ENCODE results near the gene BPIFB6. TPM values are rescaled to one million over a fixed set of nuclear protein-coding genes. Genes with fewer than 3 reads are reported as not detected.

BPIFB6 gene
- polyA plus RNA-seq, 3 donors = not detected

GRCh38 chr20:33006776-33007375 lies 24.6 kb upstream of the BPIFB6 start:
- intact Hi-C loops (cut with micrococcal nuclease) = no loop called here
- Histone ChIP-seq H3K9ac (ENCODE audit: insufficient read depth, low read length, poor library complexity, severe bottlenecking) (no peak overlapping the region), H3K27ac (ENCODE audit: low read depth in 1 of 2, low read length in 2 of 2) (no peak overlapping the region), H3K4me1 (ENCODE audit: control insufficient read depth in 1 of 2, insufficient read depth in 2 of 2, low read length in 2 of 2) (no peaks in the 10 kb centered on the region), H3K9me3 (replicated peaks in 1 of 2; ENCODE audit: control insufficient read depth in 1 of 2, insufficient read depth in 1 of 2, low read length in 2 of 2) (no peaks in the 10 kb centered on the region), H3K4me2 (replicated peaks; ENCODE audit: extremely low read depth, low read length, poor library complexity, severe bottlenecking) (no peak overlapping the region), H3K4me3 (replicated peaks in 1 of 3; ENCODE audit: low read depth in 2 of 3, low read length in 3 of 3) (no peak overlapping the region), H3K27me3 (ENCODE audit: control insufficient read depth in 2 of 2, insufficient read depth in 2 of 2, low read length in 2 of 2) (no peaks in the 10 kb centered on the region), H3K79me2 (ENCODE audit: insufficient read depth, low read length) (no peaks in the 10 kb centered on the region), H2AFZ (ENCODE audit: insufficient read depth, low read depth, low read length, poor library complexity, severe bottlenecking) (no peak overlapping the region), H3K36me3 (replicated peaks in 1 of 2; ENCODE audit: control insufficient read depth in 1 of 2, insufficient read depth in 2 of 2, low read length in 2 of 2) (no peaks in the 10 kb centered on the region), H4K20me1 (ENCODE audit: insufficient read depth, low read length) (no peaks in the 10 kb centered on the region)
- Mint-ChIP-seq H3K27me3 (ENCODE audit: low read depth in 3 of 3) (peaks cover 0 to 4% (median 3%) of the 10 kb centered on the region in 3 donors), H3K4me3 (no peak overlapping the region), H3K36me3 (no peaks in the 10 kb centered on the region), H3K4me1 (no peaks in the 10 kb centered on the region), H3K9me3 (peaks cover 0 to 7% (median 3%) of the 10 kb centered on the region in 7 donors), H3K27ac (no peak overlapping the region)
- 92% methylated on average over 7 of the region's 8 CpGs for WGBS (ENCODE audit: insufficient coverage)
- no peak for DNase-seq
- TF ChIP-seq CTCF (IDR thresholded peaks at IDR 0.05) = no peak

GRCh38 chr20:33007376-33008335 lies 23.8 kb upstream of the BPIFB6 start, which contains the start of gene BPIFB2:
Gene BPIFB2 (plus strand): TSS chr20:33007704. CDS start chr20:33008575, 871 bp downstream.
- WGBS (ENCODE audit: insufficient coverage) = 92% methylated on average over 9 of the region's 11 CpGs
- Mint-ChIP-seq H3K4me1 (no peaks in the 10 kb centered on the region), H3K9me3 (peaks cover 0 to 7% (median 3%) of the 10 kb centered on the region in 7 donors), H3K4me3 (no peak within 1 kb of the TSS), H3K36me3 (no peaks in the 10 kb centered on the region), H3K27me3 (ENCODE audit: low read depth in 3 of 3) (peaks cover 0 to 4% (median 3%) of the 10 kb centered on the region in 3 donors), H3K27ac (no peak within 1 kb of the TSS)
- Histone ChIP-seq H3K27me3 (ENCODE audit: control insufficient read depth in 2 of 2, insufficient read depth in 2 of 2, low read length in 2 of 2) (no peaks in the 10 kb centered on the region), H3K4me3 (replicated peaks in 1 of 3; ENCODE audit: low read depth in 2 of 3, low read length in 3 of 3) (no peak within 1 kb of the TSS), H3K27ac (ENCODE audit: low read depth in 1 of 2, low read length in 2 of 2) (no peak within 1 kb of the TSS), H3K4me2 (replicated peaks; ENCODE audit: extremely low read depth, low read length, poor library complexity, severe bottlenecking) (no peak within 1 kb of the TSS), H3K9ac (ENCODE audit: insufficient read depth, low read length, poor library complexity, severe bottlenecking) (no peak within 1 kb of the TSS), H2AFZ (ENCODE audit: insufficient read depth, low read depth, low read length, poor library complexity, severe bottlenecking) (no peak within 1 kb of the TSS), H3K79me2 (ENCODE audit: insufficient read depth, low read length) (no peaks in the 10 kb centered on the region), H3K4me1 (ENCODE audit: control insufficient read depth in 1 of 2, insufficient read depth in 2 of 2, low read length in 2 of 2) (no peaks in the 10 kb centered on the region), H4K20me1 (ENCODE audit: insufficient read depth, low read length) (no peaks in the 10 kb centered on the region), H3K36me3 (replicated peaks in 1 of 2; ENCODE audit: control insufficient read depth in 1 of 2, insufficient read depth in 2 of 2, low read length in 2 of 2) (no peaks in the 10 kb centered on the region), H3K9me3 (replicated peaks in 1 of 2; ENCODE audit: control insufficient read depth in 1 of 2, insufficient read depth in 1 of 2, low read length in 2 of 2) (no peaks in the 10 kb centered on the region)
- no peak for TF ChIP-seq CTCF (IDR thresholded peaks at IDR 0.05)
- intact Hi-C loops (cut with micrococcal nuclease) = no loop called here
- no peak for DNase-seq

Measured in CD14-positive monocyte (primary cell).